GM12878 (cell line): ENCODE results near the gene ATG4B. TPM values are rescaled to one million over a fixed set of nuclear protein-coding genes. Genes with fewer than 3 reads are reported as not detected.

Experiments
- CBFB ChIP-seq: IDR thresholded peaks from 2 replicates; pipeline ENCODE4 v1.6.1; 2016; ENCODE audit warnings: antibody characterized with exemption, low read depth
- CBX5 ChIP-seq: sonication (generic); IDR thresholded peaks from 2 replicates; pipeline ENCODE4 v1.6.1; 2016; ENCODE audit warnings: low read depth, moderate library complexity, mild to moderate bottlenecking, inconsistent platforms
- CHD4 ChIP-seq: fragments of 200-600 bp; sonication (generic); IDR thresholded peaks from 2 replicates; pipeline ENCODE4 v1.6.1; 2016; ENCODE audit warnings: mild to moderate bottlenecking
- EED ChIP-seq: sonication (generic); IDR thresholded peaks from 2 replicates; pipeline ENCODE4 v1.6.1; 2016; ENCODE audit warnings: antibody characterized with exemption, low read depth
- FOS ChIP-seq: IDR thresholded peaks from 3 replicates; pipeline ENCODE4 v1.6.1; 2011; ENCODE audit warnings: borderline replicate concordance; ENCODE audit not compliant: insufficient read length; ENCODE audit errors: extremely low read depth
- GABPA ChIP-seq: IDR thresholded peaks from 2 replicates; pipeline ENCODE4 v1.6.1; 2014; ENCODE audit warnings: antibody characterized with exemption, low read depth, mild to moderate bottlenecking, inconsistent platforms
- HDAC2 ChIP-seq: fragments of 200-600 bp; sonication (generic); IDR thresholded peaks from 2 replicates; pipeline ENCODE4 v1.6.1; 2017
- HDGF ChIP-seq: fragments of 450-650 bp; IDR thresholded peaks from 2 replicates; pipeline ENCODE4 v1.6.1; 2016; ENCODE audit warnings: antibody characterized with exemption
- KAT2A ChIP-seq: conservative IDR thresholded peaks from 2 replicates; pipeline ENCODE4 v1.6.1; 2011; ENCODE audit warnings: low read depth, low read length; ENCODE audit not compliant: control insufficient read depth
- LARP7 ChIP-seq: fragments of 450-650 bp; IDR thresholded peaks from 2 replicates; pipeline ENCODE4 v1.6.1; 2017; ENCODE audit warnings: mild to moderate bottlenecking
- NFXL1 ChIP-seq: fragments of 450-650 bp; IDR thresholded peaks from 2 replicates; pipeline ENCODE4 v1.6.1; 2017; ENCODE audit warnings: antibody characterized with exemption, mild to moderate bottlenecking, borderline replicate concordance
- POLR2AphosphoS5 ChIP-seq: IDR thresholded peaks from 2 replicates; pipeline ENCODE4 v1.6.1; 2011; ENCODE audit warnings: mild to moderate bottlenecking, low read length, inconsistent platforms
- SMC3 ChIP-seq: IDR thresholded peaks from 2 replicates; pipeline ENCODE4 v1.6.1; 2011; ENCODE audit warnings: low read length, improper control_type of control experiment, borderline replicate concordance
- SRF ChIP-seq, 2 experiments: IDR thresholded peaks; 2 replicates each; pipeline ENCODE4 v1.6.1; 2011; ENCODE audit warnings: low read depth in 2 of 2, low read length in 2 of 2, mild to moderate bottlenecking in 1 of 2, moderate library complexity in 1 of 2
- SUZ12 ChIP-seq: fragments of 200-600 bp; sonication (generic); IDR thresholded peaks from one replicate; pipeline ENCODE4 v1.6.1; 2018; ENCODE audit warnings: antibody characterized with exemption, mild to moderate bottlenecking; ENCODE audit not compliant: unreplicated experiment
- ZBED1 ChIP-seq: IDR thresholded peaks from 2 replicates; pipeline ENCODE4 v1.6.1; 2016; ENCODE audit warnings: borderline replicate concordance
- ZZZ3 ChIP-seq: IDR thresholded peaks from 2 replicates; pipeline ENCODE4 v1.6.1; 2011; ENCODE audit warnings: low read depth; ENCODE audit not compliant: control insufficient read depth, insufficient read length
- polyA plus RNA-seq, 11 experiments: library from polyadenylated mRNA; depleted of rRNA in 4 of 11; unstranded in 6 of 11; stranded (reverse) in 5 of 11; fragments of >200 nt; fragmentation: Nextera tagmentation in 4 of 11; fragmentation: Illumina TruSeq in 1 of 11; extraction: Ambion mirVana in 4 of 11; extraction: Trizol in 1 of 11; gene quantifications; 1 replicate in 1 of 11; 2 replicates in 10 of 11; pipeline versions ENCODE4 v1.2.1 to v1.2.3, GENCODE V29; 2011 to 2016; ENCODE audit warnings: inconsistent platforms in 2 of 11, missing spikeins in 2 of 11, low read depth in 1 of 11
- total RNA-seq, 4 experiments: library from RNA; depleted of rRNA in 3 of 4; stranded (reverse); fragments of >200 nt in 3 of 4; fragmentation: Illumina TruSeq in 1 of 4; extraction: Trizol in 1 of 4; gene quantifications; 2 replicates each; pipeline versions ENCODE4 v1.2.1 to v1.2.3, GENCODE V29; 2013 to 2021
- TF ChIP-seq, protein P1 (sequence below): IDR thresholded peaks from 2 replicates; pipeline ENCODE4 v1.6.1; 2011; ENCODE audit warnings: borderline replicate concordance, low read depth, mild to moderate bottlenecking, moderate library complexity, mixed read lengths, low read length; ENCODE audit not compliant: insufficient read depth; ENCODE audit errors: extremely low read length
- TF ChIP-seq, protein P2 (sequence below), 3 experiments: IDR thresholded peaks in 2 of 3; conservative IDR thresholded peaks in 1 of 3; 2 replicates each; pipeline ENCODE4 v1.5.1; 2011; ENCODE audit warnings: low read depth in 3 of 3, low read length in 3 of 3, mild to moderate bottlenecking in 3 of 3, control low read depth in 2 of 3, moderate library complexity in 2 of 3, inconsistent platforms in 1 of 3, mixed read lengths in 1 of 3; ENCODE audit not compliant: control insufficient read depth in 2 of 3, insufficient read depth in 1 of 3; ENCODE audit errors: extremely low read depth in 1 of 3

The ATG4B gene
- total and polyA plus RNA-seq, 10 of the 15 experiments (the other 5 are each of a cell fraction or from before 2014, with no cell fraction given), result 5.8 to 84.1 (median 64.9) TPM

DNA sequence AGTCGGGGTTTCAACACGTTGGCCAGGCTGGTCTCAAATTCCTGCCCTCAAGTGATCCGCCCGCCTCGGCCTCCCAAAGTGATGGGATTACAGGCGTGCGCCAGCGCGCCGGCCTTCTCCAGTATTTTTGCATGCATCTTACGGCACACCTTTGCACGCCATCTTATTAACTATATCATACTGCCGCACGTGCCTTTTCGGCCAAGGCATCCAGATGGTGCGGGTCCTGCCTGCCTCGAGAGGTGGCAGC lies 63.6 kb downstream of the ATG4B start (continued):
- TF ChIP-seq NFXL1 (no peak), ZBED1 (no peak), FOS (no peak), ZZZ3 (no peak), KAT2A (no peak), LARP7 (no peak), HDAC2 (0 out of 2 replicates have a peak, but pooled peaks have one; percentile 29), SRF (IDR thresholded peaks at IDR 0.05; ENCODE audit: low read depth in 2 of 2, low read length in 2 of 2) (no peak), SUZ12 (no peak), CBX5 (no peak), HDGF (peak; percentile 49; the same call in 1 of the 2 replicates), SMC3 (no peak; the same call in 1 of the 2 replicates), CHD4 (no peak), POLR2AphosphoS5 (0 out of 2 replicates have a peak, but pooled peaks have one; percentile 3), GABPA (no peak), CBFB (no peak), EED (0 out of 2 replicates have a peak, but pooled peaks have one; percentile 19)
- TF ChIP-seq, protein P1, sequence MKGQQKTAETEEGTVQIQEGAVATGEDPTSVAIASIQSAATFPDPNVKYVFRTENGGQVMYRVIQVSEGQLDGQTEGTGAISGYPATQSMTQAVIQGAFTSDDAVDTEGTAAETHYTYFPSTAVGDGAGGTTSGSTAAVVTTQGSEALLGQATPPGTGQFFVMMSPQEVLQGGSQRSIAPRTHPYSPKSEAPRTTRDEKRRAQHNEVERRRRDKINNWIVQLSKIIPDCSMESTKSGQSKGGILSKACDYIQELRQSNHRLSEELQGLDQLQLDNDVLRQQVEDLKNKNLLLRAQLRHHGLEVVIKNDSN, result peak; percentile 34
- TF ChIP-seq, protein P2, sequence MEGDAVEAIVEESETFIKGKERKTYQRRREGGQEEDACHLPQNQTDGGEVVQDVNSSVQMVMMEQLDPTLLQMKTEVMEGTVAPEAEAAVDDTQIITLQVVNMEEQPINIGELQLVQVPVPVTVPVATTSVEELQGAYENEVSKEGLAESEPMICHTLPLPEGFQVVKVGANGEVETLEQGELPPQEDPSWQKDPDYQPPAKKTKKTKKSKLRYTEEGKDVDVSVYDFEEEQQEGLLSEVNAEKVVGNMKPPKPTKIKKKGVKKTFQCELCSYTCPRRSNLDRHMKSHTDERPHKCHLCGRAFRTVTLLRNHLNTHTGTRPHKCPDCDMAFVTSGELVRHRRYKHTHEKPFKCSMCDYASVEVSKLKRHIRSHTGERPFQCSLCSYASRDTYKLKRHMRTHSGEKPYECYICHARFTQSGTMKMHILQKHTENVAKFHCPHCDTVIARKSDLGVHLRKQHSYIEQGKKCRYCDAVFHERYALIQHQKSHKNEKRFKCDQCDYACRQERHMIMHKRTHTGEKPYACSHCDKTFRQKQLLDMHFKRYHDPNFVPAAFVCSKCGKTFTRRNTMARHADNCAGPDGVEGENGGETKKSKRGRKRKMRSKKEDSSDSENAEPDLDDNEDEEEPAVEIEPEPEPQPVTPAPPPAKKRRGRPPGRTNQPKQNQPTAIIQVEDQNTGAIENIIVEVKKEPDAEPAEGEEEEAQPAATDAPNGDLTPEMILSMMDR (IDR thresholded peaks at IDR 0.05 in 2 of 3, conservative IDR thresholded peaks at IDR 0.05 in 1 of 3; ENCODE audit: control insufficient read depth in 2 of 3, extremely low read depth in 1 of 3, insufficient read depth in 1 of 3, low read depth in 3 of 3, low read length in 3 of 3), result peak; percentile 33 to 59 (median 57); a peak in 4 of 6 replicates
